ENCODE results near the gene SARS2.
A peak's percentile ranks its signal among the peaks of the same experiment; 100 is the strongest.

The SARS2 gene

DNA sequence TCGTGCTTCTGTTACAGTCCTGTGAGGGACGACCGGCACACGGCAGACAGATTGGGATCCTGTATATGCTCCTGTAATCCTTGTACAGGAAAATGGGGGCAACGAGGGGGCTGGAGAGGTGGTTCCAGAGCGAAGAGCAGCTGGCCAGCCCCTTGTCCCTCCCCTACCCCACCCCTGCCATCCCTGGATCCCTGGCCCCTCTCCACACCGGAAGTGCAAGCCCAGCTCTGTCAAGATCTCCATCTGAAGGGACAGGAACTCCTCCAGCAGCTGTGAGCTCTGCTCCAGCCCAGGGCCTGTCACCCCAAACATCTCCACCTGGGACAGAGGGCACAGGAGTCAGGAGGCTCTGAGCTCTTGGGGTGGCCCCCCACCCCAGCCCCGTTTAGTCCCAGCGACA is 13.0 kb downstream of the SARS2 start:
- DNase-seq = no peak

DNA sequence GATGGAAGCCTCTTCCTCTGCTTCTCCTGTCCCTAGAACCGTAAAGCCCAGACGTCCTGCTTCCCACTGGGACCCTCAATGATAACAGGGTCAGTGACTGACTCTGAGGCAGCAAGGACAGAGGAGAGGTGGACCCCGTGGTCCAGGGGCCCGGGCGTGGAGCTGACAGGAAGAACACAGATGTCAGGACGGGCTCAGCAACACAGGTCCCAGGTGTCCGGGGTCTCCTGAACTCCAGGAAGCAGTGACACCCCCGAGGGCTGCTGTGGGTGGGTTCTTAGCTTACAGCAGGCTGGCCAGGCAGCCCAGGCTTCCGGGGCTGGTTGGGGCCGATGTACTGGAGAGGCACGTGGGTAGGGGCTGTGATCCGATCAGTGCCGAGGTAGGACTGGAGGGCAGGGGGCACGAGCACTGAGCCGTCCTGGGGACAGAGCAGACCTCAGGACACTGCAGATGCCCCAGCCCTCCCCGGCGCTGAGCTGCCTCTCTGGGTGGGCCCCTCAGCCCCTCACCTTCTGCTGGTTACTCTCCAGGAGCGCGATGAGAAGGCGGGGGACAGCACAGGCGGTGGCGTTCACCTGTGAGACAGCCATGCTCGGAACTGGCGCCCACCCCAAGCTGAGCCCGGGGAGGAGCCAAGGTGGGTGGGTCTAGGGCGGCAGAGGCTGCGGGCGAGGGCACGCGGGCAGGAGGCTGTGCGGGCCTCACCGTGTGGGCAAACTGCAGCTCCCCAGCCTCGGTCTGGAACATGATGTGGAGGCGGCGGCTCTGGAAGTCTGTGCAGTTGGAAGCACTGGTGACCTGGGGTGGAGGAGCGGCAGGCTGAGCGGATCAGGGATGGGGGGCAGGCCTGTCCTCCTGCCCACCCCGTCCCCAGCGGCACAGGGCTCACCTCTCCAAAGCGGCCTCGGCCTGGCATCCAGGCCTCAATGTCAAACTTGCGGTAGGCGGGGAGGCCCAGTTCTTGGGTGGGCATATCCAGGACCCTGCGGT is 14.9 kb downstream of the SARS2 start:
- no peak for DNase-seq

DNA sequence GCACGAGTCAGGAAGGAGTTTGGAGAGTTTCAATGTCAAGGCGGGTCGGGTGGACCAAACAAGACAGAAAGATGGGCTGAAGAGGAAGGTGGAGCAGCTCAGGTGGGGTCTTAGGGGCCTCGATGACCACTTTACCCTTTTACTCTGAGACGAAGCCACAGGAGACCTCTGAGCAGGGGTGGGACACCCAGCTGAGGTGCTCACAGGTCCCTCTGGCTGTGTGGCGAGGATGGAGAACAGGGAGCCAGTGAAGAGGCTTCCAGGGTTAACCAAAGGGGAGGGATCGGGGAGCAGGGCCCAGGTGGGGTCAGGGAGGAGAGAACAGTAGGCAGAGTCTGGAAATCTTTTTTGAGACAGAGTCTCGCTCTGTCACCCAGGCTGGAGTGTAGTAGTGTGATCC is 16.6 kb downstream of the SARS2 start:
- no peak for DNase-seq

DNA sequence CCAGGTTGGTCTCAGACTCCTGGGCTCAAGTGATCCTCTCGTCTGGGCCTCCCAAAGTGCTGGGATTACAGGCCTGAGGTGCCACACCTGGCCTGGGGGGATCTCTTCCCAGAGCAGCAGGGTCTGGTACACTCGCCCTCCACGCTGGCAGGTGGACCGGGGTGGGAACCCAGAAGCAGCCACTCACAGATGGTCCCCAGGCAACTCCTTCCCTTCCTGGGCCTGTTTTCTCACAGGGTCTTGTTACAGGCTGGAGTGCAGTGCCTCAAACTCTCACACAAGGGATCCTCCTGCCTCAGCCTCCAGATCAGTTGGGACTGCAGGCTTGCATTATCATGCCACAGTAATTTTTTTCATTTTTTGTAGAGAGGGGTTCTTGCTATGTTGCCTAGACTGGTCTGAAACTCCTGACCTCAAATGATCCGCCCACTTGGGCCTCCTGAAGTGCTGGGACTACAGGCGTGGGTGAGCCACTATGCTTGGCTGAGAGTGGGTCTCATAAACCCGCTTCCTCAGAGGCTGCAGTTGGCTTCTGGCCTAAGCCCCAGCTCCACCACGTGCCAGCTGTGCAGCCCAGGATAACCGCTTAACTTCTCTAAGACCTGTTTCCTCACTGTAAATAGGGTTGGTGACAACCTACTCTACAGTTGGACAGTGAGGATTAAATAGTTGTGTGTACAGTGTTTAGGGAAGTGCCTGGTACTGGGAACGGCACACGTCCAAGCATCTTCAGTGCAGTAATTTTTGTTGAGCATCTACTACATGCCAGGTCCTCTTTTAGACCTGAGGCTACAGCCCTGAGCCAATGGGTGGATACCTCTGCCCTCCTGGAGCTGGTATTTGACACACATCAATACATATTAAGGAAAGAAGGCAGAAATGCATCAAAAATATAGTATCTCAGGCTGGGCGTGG is 17.7 kb downstream of the SARS2 start:
- no peak for DNase-seq

DNA sequence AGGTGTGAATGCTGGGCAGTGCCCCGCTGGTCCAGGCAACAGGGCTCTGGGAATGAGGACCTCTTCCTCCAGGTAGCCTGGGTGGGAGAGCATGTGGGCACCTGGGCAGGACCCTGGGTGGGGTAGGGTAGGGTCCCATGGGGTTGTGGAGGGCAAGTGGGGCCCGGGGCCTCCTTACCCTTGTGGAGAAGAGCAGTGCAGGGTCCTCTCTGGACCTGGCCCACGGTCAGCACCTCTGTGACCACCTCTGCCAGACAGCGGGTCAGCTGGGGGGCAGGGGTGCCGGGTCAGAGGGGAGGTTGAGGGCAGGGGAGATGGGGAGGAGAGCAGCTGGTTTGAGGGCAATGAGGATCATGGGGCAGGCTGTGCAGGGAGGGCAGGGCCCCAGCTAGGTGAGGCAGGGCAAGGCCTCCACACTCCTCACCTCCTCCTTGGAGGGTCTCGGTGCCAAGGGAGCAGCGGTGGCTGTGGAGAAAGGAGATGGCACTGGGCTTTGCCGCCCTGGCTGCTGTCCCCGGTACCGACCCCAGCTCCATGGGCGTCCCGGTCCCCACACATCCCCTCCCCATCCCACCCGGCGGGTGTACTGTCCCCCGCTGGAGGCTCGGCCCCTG is 19.1 kb downstream of the SARS2 start:
- no peak for DNase-seq

DNA sequence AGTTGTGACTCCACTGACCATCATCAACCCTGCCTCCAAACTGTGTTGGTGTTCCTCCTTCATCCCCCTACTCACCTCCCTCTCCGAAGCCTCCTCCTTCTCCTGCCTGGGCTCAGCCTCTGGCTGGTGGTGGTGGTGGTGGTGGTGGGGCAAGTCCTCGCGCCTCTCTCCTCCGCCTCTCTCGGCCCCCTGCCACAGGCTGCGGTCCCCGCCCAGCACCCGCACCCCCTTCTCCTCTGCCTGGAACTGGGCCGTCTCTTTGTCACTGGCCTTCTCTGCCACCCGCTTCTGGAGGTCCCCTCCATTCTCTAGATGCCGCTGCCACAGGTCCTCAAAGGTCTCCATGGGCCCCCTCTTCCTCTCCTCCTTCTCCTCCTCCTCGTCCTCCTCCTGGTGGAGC is 20.1 kb downstream of the SARS2 start:
- no peak for DNase-seq

DNA sequence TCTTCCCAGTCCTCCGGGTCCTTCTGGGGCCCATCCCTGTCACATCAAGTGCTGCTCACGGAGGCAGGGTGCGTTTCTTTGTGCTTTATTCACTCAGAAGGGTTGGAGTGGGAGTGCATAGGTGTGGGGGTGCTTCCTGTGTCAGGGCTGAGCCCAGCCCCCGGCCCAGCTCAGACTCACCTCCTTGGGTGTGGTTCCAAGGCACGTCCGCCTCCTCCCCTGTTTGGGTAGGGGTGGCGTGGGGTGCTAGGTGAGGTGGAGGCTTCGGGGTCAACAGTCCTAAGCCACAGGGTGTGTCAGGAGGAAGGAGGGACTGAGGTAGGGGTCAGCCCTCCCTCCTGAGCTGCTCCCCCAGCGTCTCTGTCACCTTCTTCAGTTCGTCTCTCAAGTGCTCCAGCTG is 21.7 kb downstream of the SARS2 start:
- DNase-seq = no peak

DNA sequence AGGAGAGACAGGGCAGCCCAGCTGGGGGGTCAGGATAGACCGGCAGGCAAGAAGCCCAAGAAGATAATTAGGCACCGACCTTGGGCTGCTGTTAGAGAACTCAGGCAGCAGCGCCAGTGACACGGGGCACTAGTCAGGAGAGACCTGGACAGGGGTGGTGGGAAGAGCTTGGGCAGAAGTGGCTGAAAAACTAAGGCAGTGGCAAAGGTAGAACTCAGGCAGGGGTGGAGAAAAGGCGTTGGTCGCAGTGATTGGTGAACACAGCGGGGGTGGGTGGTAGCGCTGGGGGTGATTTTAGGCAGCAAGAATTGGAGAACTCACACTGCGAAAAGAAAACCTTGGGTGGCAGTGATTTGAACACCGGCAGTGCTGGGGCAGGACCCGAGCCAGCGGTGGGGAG is 22.9 kb downstream of the SARS2 start:
- DNase-seq = no peak

DNA sequence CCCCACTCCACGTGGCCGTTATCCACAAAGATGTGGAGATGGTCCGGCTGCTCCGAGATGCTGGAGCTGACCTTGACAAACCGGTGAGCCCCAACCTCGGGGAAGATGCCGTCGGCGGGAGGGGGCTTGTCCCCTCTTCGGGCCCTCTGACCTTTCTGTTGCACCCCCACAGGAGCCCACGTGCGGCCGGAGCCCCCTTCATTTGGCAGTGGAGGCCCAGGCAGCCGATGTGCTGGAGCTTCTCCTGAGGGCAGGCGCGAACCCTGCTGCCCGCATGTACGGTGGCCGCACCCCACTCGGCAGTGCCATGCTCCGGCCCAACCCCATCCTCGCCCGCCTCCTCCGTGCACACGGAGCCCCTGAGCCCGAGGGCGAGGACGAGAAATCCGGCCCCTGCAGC is 23.3 kb downstream of the SARS2 start:
- no peak for DNase-seq

DNA sequence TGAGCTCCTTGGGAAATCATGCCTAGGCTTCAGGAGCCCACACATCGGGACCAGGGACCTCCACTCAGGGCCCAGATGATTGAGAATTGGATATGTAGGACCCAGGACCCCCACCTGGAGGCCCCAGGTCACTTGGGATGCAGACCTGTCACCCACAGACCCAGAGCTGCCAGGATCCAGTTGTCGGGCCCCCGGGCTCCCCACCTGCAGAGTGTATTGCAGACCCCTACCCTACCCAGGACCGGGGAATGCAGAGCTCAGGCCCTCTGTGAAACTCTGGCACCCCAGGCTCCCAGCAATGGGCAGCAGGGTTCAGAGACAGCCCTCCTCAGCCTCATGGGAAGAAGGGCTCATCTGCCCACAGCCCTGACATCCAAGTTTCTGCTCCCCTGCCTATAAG is 24.9 kb downstream of the SARS2 start:
- no peak for DNase-seq

DNA sequence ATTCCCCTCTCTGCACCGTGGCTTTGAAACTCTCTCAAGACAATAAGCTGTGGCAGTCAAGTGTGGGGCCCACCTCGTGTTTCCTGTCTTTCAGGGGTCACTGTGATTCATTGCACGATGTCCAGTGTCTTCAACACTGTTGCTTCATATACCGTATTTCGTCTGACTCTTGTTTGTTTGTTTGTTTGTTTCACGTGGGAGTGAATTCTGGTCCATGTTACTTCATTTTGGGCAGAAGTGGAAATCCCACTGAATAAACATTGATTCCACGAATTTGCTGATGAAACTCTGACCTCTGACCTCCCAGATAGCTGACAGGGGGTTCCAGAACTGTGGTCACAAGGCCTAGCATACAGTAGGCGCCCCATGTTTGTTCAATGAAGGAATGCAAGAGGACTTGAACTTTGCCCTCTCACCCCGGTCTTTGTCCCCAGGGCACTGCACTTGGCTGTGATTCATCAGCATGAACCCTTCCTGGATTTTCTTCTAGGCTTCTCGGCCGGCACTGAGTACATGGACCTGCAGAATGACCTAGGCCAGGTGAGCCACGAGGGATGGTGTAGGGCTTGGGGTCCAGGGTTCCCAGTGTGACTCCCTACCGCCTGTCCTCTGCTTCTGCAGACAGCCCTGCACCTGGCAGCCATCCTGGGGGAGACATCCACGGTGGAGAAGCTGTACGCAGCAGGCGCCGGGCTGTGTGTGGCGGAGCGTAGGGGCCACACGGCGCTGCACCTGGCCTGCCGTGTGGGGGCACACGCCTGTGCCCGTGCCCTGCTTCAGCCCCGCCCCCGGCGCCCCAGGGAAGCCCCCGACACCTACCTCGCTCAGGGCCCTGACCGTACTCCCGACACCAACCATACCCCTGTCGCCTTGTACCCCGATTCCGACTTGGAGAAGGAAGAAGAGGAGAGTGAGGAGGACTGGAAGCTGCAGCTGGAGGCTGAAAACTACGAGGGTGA is 25.7 kb downstream of the SARS2 start:
- no peak for DNase-seq

DNA sequence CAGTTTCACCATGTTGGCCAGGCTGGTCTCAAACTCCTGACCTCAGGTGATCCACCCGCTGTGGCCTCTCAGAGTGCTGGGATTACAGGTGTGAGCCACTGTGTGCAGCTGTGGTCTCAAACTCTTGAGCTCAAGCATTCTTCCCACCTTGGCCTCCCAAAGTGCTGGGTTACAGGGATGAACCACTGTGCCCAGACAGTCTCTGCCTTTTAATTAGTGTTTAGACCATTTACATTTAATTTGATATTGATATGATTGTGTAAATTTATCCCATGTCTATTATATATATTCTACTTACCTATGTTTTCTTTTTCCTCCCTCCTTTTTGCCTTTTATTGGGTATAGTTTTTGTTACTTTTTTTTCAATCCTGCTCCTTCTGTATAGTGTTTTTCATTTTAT is 28.9 kb downstream of the SARS2 start:
- DNase-seq = no peak

DNA sequence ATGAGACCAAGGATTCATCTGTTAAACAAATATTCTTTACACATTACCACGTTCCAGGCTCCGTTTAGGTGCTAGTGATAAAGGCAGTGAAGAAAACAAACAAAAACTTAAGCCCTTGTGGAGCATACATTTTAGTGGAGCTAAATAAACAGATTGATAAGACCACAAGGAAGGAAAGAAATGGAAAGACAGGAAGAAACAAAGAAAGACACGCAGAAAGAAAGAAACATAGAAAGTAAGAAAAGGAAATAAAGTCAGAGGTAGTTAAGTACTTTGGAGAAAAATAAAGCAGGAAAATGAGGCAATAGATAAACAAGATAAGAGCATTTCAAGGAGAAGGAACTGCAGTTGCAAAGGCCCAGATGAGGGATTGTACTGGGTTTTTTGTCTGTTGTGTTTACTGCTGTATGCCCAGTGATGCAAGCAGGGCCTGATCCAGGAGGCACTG is 29.8 kb downstream of the SARS2 start:
- DNase-seq = no peak

DNA sequence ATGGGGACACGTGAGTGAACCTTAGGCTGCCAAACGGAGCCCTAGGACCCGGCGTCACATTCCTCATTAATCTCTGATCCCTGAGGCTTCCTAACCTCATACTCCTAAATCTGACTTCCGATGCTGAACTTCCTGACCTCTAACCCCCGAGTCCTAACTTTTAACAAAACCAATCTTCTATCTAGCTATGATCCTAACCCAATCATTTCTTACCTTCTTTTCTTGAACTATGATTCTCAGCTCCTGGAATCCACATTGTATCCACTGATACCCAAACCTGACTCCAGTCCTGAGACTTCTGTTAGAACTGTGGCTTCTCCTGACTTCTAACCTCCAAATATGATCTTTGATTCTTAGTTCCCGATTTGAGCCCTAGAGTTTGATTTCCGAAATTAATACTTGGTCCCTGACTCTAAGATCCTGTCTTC is 30.3 kb downstream of the SARS2 start:
- no peak for DNase-seq

DNA sequence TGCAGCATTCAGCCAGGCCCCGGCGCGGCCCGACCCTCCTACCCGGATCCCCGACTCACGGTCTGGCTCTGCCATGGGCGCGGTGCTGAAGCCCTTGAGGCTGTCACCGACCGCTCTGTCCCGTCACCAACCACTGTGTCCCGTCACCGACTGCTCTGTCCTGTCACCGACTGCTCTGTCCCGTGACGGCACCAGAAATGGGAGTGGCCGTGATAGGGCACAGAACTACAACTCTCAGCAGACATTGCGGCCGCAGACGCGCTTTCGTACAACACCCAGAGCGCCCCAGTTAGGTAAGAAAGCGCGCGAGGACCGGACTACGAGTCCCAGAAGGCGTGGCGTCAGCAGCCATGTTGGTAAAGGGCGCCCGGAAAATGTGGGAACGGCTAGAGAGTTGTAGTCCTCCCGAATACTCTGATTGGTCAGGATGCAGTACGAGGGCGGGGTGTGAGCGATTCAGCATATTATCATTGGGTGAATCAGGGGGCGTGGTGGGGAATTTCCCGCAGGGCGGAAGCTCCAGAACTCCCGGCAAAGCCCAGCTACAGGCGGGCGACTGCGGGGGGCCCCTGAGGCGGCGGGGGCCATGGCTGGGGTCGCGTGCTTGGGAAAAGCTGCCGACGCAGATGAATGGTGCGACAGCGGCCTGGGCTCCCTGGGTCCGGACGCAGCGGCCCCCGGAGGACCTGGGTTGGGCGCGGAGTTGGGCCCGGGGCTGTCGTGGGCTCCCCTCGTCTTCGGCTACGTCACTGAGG is 30.9 kb downstream of the SARS2 start, which contains the start of the genes NFKBIB and SIRT2:
NFKBIB (plus strand) TSS at position 523 of the 755 bp plus-strand sequence; CDS start at position 587, 64 bp downstream.
SIRT2 (minus strand) TSS at position 172 of the 755 bp plus-strand sequence; CDS start at position 75, 97 bp downstream.
- DNase-seq = peak; percentile 99

DNA sequence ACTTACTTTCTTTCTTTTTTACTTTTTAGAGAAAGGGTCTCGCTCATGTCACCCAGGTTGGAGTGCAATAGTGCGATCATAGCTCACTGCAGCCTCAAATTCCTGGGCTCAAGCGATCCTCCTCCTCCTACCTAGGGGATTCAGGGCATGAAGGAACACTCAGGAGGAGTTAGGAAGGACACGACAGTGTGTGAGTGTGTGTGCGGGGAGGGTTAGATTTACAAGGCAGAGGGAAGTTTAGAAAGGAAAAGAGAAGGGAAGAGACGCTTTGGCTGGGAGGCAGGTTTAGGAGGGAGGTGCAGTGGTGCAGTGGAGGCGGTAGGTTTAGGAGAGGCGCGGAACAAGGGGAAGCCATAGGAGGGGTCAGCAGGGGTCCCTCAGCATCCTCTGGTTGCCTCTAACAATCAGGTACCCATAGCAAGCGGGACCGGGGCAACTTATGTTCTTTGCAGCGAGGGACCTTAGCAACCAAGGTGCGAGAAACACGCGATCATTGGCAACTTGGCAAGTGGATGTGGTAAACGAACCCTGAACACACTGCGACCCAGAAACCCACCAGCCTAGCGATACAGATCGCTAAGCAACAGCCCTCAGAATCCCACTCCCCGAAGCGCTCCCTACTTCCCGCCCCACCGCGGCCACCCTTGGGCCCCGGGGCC is 31.6 kb downstream of the SARS2 start:
- DNase-seq = no peak

DNA sequence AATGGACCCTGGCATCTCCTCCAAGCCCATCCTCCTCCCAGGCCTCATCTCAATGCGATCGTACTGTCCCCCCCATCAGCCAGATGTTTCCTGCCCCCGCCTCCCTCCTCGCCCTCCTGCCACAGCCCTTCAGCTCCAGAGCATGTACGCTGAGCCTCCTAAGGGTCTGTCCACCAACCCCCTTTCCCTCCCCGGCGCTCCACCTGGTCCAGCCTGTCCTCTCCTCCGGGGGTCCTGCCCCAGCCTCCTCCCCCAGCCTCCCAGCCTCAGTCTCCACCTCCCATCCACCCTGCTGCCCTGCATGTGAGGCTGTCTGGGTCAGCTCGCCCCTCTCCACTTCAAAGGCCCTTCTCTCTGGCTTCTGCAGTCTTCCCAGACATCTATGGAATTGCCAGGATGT is 35.6 kb downstream of the SARS2 start:
- DNase-seq = no peak

DNA sequence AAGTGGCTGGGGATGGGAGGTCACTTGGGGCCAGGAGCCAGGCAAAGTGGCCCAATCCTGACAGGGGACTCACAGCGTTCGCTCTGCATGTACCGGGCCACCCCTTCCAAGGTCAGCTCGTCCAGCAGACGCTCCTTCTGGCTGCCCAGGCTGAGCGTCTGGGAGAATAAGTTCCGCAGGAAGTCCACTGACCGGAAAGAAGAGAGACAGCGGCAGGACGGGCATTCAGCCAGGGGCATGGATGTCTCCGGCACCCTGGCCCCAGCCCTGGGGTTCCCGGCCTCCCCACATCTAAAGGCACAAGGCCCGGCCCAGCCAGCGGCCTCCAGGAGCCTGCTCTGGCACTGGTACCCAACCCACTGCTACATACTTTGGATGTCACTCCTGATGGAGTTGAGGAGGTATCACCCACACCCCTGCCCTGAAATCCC is 37.2 kb downstream of the SARS2 start:
- no peak for DNase-seq

DNA sequence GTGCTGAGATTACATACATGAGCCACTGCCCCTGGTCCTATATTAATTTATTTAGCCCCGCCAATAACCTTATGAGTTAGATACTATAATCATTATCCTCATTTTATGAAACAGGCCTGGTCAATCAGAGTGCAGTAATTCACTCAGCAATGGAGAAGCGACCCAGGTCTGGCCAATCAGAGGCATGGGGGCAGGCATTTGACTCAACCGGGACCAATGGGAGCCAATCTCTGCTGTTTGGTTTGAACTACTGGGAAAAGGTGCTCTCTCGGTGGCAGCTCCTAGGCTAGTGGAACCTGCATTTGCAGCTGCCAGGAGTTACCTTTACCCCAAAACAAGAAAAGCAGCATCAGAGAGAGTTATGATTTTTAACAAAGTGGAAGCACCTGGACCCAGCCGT is 37.7 kb downstream of the SARS2 start:
- DNase-seq = no peak

DNA sequence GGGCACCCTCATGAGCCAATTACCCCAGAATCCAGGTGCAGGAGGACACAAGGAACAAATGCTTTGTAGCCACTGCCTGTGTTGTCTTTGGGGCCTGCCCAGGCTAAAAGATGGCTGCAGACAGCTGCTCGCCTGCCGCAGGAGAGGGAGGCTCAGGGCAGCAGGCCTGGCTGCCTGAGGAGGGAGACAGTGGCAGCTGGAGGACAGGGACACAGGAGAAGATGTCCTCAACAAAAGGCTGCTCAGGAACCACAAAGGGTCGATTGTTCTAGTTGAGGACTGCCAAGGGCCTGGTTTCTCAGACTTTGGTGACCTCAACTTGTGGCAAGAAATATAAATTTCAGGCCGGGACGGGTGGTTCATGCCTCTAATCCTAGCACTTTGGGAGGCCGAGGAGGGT is 38.8 kb downstream of the SARS2 start:
- DNase-seq = no peak

Measured in NCI-H226 (cell line).